Stomach (tissue), 9 donors: ENCODE results near the gene KIF18A. TPM values are rescaled to one million over a fixed set of nuclear protein-coding genes. Genes with fewer than 3 reads are reported as not detected.

ENCODE experiments used
- DNase-seq, 2 donors: peaks; one replicate each; pipeline versions ENCODE4 v3.0.0 to v3.0.0-alpha.2; 2013 to 2019
- H3K27ac ChIP-seq, 5 donors: fragments of 200-600 bp in 4 of 5; sonication (generic) in 4 of 5; one replicate each; pipeline ENCODE4 v1.5.1; 2013 to 2019; ENCODE audit warnings: mild to moderate bottlenecking in 1 of 5, moderate library complexity in 1 of 5
- H3K27me3 ChIP-seq, 3 donors: fragments of 200-600 bp; sonication (generic); one replicate each; pipeline ENCODE4 v1.5.1; 2017 to 2019; ENCODE audit warnings: mixed run types in 1 of 3
- H3K36me3 ChIP-seq, 4 donors: fragments of 200-600 bp; sonication (generic); 1 replicate in 3 of 4; 2 replicates in 1 of 4; pipeline ENCODE4 v1.5.1; 2016 to 2019
- H3K4me1 ChIP-seq, 4 donors: fragments of 200-600 bp; sonication (generic); one replicate each; pipeline ENCODE4 v1.5.1; 2016 to 2019
- H3K4me3 ChIP-seq, 4 donors: fragments of 200-600 bp; sonication (generic) in 3 of 4; one replicate each; pipeline ENCODE4 v1.5.1; 2016 to 2019; ENCODE audit warnings: mild to moderate bottlenecking in 1 of 4
- H3K9me3 ChIP-seq, 4 donors: fragments of 200-600 bp; sonication (generic); one replicate each; pipeline ENCODE4 v1.5.1; 2016 to 2019
- CTCF ChIP-seq, 7 experiments: fragments of 450-650 bp in 4 of 7; fragments of 200-600 bp in 3 of 7; sonication (generic) in 3 of 7; IDR thresholded peaks; one replicate each; pipeline ENCODE4 v1.5.1; 2016 to 2019; ENCODE audit warnings: antibody characterized with exemption in 7 of 7, control low read depth in 2 of 7, mild to moderate bottlenecking in 1 of 7
- EP300 ChIP-seq: sonication (generic); formaldehyde crosslinking; IDR thresholded peaks from one replicate; pipeline ENCODE4 v1.6.1; 2017; ENCODE audit warnings: antibody characterized with exemption
- POLR2A ChIP-seq, 4 donors: fragments of 450-650 bp; IDR thresholded peaks; one replicate each; pipeline ENCODE4 v1.6.1; 2016; ENCODE audit warnings: antibody characterized with exemption in 4 of 4, control low read depth in 2 of 4, mild to moderate bottlenecking in 1 of 4, moderate library complexity in 1 of 4
- POLR2AphosphoS5 ChIP-seq, 3 donors: sonication (generic); formaldehyde crosslinking; IDR thresholded peaks; one replicate each; pipeline ENCODE4 v1.6.1; 2016; ENCODE audit warnings: antibody characterized with exemption in 3 of 3
- WGBS, 5 donors: extraction: QIAGEN DNeasy Blood & Tissue Kit in 3 of 5; methylation state at CpG; one replicate each; pipeline versions ENCODE4 v1.1.5 to v1.1.7; 2013 to 2018; 5-methylcytosine and 5-hydroxymethylcytosine counted together
- intact Hi-C: fragments of 100-400 bp; cut with DNase I; formaldehyde crosslinking; loops from one replicate; pipeline ENCODE4 v1.15.1; 2023; ENCODE audit warnings: low total_unique reads
- polyA plus RNA-seq, 3 donors: library from polyadenylated mRNA; stranded (reverse); fragments of 200-250 nt; gene quantifications; one replicate each; pipeline ENCODE4 v1.2.3, GENCODE V29; 2013
- total RNA-seq, 5 donors: library from RNA; depleted of rRNA; stranded (reverse); fragments of >200 nt; gene quantifications; one replicate each; pipeline versions ENCODE4 v1.1.0 to v1.2.3, GENCODE V29; 2014 to 2016
- donor health status: healthy with polysubstance abuse.
- donor health status: Bipolar disorder and iron deficiency.
- donor health status: healthy.

The KIF18A gene
- total and polyA plus RNA-seq, 8 donors, result 0.29 to 3.7 (median 1.1) TPM

- Histone ChIP-seq H3K36me3 (no peaks in the 10 kb centered on the region), H3K9me3 (no peaks in the 10 kb centered on the region), H3K27me3 (no peaks in the 10 kb centered on the region), H3K27ac (no peak overlapping the region), H3K4me3 (no peak overlapping the region), H3K4me1 (no peaks in the 10 kb centered on the region)
- TF ChIP-seq POLR2AphosphoS5 (IDR thresholded peaks at IDR 0.05) (no peak), CTCF (IDR thresholded peaks at IDR 0.05) (no peak), POLR2A (IDR thresholded peaks at IDR 0.05) (no peak), EP300 (no peak)
- no peak for DNase-seq
- intact Hi-C loops, result no loop called here
- 96 to 100% (median 98%) methylated on average over 1 of the region's 1 CpG for WGBS, 5 donors
Measured at GRCh38 chr11:28071305-28071704, 36.7 kb downstream of the KIF18A start.

GRCh38 chr11:28058333-28058732 lies 49.6 kb downstream of the KIF18A start:
- Histone ChIP-seq H3K27me3 (no peaks in the 10 kb centered on the region), H3K4me3 (no peak overlapping the region), H3K9me3 (no peaks in the 10 kb centered on the region), H3K36me3 (no peaks in the 10 kb centered on the region), H3K4me1 (no peaks in the 10 kb centered on the region), H3K27ac (no peak overlapping the region)
- TF ChIP-seq POLR2A (IDR thresholded peaks at IDR 0.05), result no peak
- intact Hi-C loops, result no loop called here
- DNase-seq, result no peak

DNA sequence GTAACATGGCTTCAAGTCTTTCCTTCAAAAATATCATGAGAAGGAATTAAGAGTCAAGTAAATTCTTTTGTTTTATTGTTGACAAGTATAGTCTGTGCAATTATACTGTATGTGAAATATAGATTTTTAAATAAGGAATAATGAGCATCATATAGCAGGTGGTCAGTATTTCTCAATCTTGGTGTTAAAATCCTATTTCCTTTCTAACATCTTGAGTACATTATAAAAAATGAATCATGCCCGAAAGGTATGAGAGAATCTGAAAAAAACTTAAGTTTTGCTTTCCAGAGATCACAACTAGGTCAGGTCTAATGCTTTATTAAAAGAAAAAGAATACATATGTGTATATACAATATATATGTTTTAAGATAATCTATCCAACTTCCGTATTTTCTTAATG lies 53.1 kb downstream of the KIF18A start:
- WGBS, 5 donors, result 95 to 99% (median 96%) methylated on average over 2 of the region's 2 CpGs
- H3K27me3 ChIP-seq, result no peaks in the 10 kb centered on the region
- no peak overlapping the region for H3K4me3 ChIP-seq
- no peak for DNase-seq
- no peaks in the 10 kb centered on the region for H3K36me3 ChIP-seq
- TF ChIP-seq EP300 (no peak), CTCF (IDR thresholded peaks at IDR 0.05) (no peak), POLR2AphosphoS5 (IDR thresholded peaks at IDR 0.05) (no peak), POLR2A (IDR thresholded peaks at IDR 0.05) (no peak)
- H3K9me3 ChIP-seq, result no peaks in the 10 kb centered on the region
- no peaks in the 10 kb centered on the region for H3K4me1 ChIP-seq
- no peak overlapping the region for H3K27ac ChIP-seq
- intact Hi-C loops, result no loop called here

GRCh38 chr11:28049338-28050216 lies 58.4 kb downstream of the KIF18A start:
- H3K4me1 ChIP-seq, result no peaks in the 10 kb centered on the region
- no peak overlapping the region for H3K4me3 ChIP-seq
- no peak overlapping the region for H3K27ac ChIP-seq
- DNase-seq, result peak in 1 of 2 donors; percentile 2
- no peaks in the 10 kb centered on the region for H3K9me3 ChIP-seq
- H3K27me3 ChIP-seq, result no peaks in the 10 kb centered on the region
- TF ChIP-seq CTCF (IDR thresholded peaks at IDR 0.05) (no peak), EP300 (no peak), POLR2A (IDR thresholded peaks at IDR 0.05) (no peak), POLR2AphosphoS5 (IDR thresholded peaks at IDR 0.05) (no peak)
- intact Hi-C loops, result no loop called here
- 54 to 66% (median 62%) methylated on average over 5 of the region's 5 CpGs for whole genome bisulfite sequencing, 5 donors
- no peaks in the 10 kb centered on the region for H3K36me3 ChIP-seq

DNA sequence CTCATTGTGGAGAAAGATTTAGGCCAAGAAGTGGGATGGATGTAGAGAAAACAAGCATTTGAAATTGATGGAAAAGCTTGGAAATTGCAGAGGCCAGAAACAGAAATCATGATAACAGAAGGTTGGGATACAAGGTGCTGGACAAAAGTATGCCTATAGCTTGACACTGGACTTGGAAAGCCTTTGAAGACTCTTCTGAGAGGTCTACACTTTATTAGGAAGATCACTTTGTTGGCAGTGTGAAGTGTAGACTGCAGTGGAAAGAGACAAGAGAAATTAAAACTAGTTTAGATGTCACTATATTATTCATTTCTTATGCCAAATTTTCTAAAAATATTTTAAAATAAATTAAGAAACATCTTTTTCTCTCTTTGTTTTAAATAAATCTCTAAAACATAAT lies 59.1 kb downstream of the KIF18A start:
- intact Hi-C loops, result no loop called here
- H3K9me3 ChIP-seq, result no peaks in the 10 kb centered on the region
- H3K4me1 ChIP-seq, result no peaks in the 10 kb centered on the region
- H3K36me3 ChIP-seq, result no peaks in the 10 kb centered on the region
- no peak for TF ChIP-seq CTCF (IDR thresholded peaks at IDR 0.05)
- no peaks in the 10 kb centered on the region for H3K27me3 ChIP-seq
- H3K27ac ChIP-seq, result no peak overlapping the region
- H3K4me3 ChIP-seq, result no peak overlapping the region
- DNase-seq, result no peak
